NCI-H146 (cell line): ENCODE data around the gene RRAS2.
A peak's percentile ranks its signal among the peaks of the same experiment; 100 is the strongest.
"Not testable (repeated sequence)": the region's sequence is repeated elsewhere in the genome, so short reads cannot be mapped to it uniquely, and the experiment has no call there.

Source experiments
- DNase-seq: peaks from one replicate; lab custom pipeline; 2025; lab: John Stamatoyannopoulos, UW

RRAS2 gene

GRCh38 chr11:14358729-14359439 is at the start of gene RRAS2:
RRAS2 (minus strand) TSS chr11:14359183; CDS start chr11:14358870, 313 bp downstream.
- DNase-seq = peak; percentile 20

DNA sequence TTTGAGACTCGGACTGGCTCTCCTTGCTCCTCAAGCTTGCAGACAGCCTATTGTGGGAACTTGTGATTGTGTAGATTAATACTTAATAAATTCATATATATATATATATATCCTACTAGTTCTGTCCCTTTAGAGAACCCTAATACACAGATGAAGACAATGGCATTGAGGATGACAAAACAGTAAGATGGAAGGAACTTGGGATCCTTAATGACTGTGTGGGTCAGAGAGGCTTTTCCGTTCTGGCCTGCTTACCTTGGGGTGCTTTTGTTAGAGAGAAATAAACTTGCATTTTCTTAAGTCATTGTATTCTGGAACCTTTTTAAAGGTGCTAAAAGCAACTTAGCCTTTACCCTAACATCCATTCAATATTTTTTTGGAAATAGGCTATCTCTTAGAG is 49.6 kb upstream of the RRAS2 start:
- no peak for DNase-seq

- DNase-seq = not testable (repeated sequence)
These were observed 47.1 kb upstream of the RRAS2 start for GRCh38 chr11:14406116-14406515.

DNA sequence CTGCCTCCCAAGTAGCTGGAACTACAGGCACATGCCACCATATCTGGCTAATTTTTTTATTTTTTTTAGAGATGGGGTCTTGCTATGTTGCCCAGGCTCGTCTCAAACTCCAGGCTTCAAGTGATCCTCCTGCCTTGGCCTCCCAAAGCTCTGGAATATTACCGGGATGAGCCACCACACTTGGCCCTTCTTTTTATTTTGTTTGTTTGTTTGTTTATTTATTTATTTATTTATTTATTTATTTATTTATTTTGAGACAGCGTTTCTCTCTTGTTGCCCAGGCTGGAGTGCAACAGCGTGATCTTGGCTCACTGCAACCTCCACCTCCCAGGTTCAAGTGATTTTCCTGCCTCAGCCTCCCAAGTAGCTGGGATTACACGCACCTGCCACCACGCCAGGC is 44.5 kb upstream of the RRAS2 start:
- not testable (repeated sequence) for DNase-seq

DNA sequence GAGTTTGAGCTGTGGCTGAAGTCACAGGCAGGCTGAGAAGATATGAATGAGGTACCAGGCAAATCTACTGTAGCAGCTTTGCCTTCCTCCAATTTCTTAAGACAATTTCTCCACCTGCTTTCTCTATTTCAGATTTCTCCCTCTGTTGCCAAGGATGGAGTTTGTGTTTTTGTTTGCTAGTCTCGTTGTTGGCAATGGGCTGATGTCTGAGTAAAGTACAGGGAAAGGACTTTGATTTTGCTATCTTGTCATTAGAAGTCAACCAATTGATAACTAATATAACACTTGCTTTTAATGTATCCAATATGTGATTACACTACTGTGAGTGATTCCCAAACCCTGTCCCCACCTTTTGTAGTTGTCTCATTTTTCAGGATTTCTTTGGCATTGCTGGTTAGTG is 40.1 kb upstream of the RRAS2 start:
- no peak for DNase-seq

- no peak for DNase-seq
These were observed 37.3 kb upstream of the RRAS2 start for GRCh38 chr11:14396273-14396672.

DNA sequence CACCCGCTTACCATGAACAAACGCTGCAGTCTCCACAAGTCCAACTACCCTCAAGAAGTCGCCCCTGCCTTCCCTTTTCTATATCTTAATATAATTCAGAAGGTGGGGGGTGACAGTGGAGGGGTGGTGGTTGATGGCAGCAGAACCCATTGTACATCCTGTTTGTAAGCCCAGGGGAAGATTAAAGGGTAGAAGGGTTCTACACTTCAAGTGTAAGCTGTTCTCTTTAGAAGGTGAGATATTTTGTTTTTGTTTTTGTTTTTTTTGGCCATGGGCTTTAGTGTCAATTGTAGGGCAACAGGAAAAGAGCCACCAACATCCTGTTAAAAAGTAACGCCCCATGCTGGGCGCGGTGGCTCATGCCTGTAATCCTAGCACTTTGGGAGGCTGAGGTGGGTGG is 34.9 kb upstream of the RRAS2 start:
- no peak for DNase-seq

- no peak for DNase-seq
These were observed 34.1 kb upstream of the RRAS2 start for GRCh38 chr11:14393129-14393528.

- DNase-seq = no peak
These were observed 31.7 kb upstream of the RRAS2 start for GRCh38 chr11:14390669-14391068.

DNA sequence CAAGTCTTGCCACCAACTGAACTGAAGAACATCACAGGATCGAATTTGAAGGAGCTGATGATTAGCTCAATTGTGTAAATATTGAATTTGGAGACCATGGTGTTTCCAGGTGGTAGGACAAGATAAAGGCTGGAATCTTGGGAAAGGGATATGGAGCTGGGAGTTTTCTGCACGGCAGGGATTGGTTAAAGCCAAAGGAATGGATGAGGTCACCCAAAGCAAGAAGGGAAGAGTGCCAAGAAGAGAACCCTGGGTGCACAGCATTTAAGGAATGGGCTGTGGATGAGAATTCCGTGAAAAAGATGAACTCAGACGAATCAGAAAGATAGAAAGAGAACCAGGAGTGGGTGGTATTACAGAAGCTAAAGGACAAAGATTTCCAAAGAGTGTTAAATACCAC is 29.4 kb upstream of the RRAS2 start:
- DNase-seq = no peak

- peak; percentile 35 for DNase-seq
These were observed 28.0 kb upstream of the RRAS2 start for GRCh38 chr11:14386895-14387480.

- DNase-seq = no peak
These were observed 27.1 kb upstream of the RRAS2 start for GRCh38 chr11:14386081-14386480.

DNA sequence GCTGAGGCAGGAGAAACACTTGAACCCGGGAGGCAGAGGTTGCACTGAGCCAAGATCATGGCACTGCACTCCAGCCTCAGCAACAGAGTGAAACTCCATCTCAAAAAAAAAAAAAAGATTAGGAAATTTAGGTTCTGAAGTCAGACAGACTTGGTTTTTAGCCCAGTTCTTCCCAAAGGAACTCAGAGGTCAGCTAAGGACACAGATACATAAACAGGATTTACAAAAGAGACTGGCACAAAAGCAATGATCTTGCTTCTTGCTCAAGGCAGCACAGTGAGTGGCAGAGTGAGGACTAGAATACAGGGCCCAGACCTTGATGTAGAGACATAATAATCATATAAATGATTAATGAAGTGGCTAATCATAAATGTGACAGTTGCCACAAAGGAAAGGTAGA is 25.4 kb upstream of the RRAS2 start:
- DNase-seq = no peak

- DNase-seq = no peak
These were observed 23.0 kb upstream of the RRAS2 start for GRCh38 chr11:14381968-14382367.

DNA sequence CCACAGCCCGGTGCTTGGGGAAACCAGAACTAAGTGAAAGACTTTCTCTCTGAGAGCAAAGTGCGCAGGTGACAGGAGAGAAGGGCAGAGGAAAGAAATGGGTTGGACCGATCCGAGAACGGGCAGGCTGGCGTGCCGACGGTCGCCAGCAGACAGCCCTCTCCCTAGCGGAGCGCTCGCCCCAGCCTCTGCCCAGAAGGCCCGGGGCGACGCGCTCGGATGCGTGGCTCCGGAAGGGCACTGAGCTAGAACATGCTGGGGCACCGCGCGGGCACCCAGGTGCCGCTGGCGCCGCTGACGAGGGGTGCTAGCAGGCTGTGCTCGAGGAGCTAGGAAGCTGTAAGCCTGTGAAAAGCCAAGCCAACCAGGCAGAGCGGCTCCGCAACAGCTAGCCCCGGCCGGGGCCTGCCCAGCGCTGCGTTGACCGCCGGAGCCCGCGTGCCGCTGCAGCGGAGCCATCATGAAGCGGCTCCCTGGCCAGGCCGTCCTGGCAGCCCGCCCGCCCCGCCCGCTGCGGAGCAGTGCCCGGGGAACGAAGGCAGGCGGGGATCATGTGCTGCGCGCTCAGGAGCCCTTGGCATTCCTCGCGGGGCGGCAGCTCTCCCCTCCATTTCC is 22.1 kb upstream of the RRAS2 start:
- peak; percentile 16 for DNase-seq

DNA sequence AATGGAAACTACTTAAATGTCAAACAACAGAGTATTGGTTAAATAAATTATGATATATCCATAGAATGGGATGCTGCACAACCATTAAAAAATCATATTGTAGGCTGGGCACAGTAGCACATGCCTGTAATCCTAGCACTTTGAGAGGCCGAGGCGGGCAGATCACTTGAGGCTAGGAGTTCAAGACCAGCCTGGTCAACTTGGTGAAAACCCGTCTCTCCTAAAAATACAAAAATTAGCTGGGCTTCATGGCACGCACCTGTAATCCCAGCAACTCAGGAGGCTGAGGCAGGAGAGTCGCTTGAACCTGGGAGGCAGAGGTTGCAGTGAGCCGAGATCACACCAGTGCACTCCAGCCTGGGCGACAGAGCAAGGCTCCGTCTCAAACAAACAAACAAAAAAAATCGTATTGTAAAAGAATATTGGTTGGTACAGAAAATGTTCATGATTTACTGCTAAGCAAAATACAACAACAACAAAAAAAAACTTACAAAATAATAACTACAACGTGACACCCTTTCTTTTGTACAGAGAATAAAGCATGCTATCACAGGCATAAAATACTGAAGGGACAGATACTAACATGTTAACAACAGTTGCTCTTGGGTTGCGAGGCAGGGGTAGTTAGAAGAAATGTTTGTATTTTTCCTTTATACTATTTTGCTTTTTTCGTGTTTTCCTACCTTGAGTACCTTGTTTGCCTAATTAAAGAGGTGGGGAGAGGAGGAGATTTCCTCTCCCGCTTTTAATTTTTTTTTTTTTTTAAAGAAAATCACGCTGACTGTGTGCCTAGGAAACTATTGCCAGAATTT is 21.3 kb upstream of the RRAS2 start:
- DNase-seq = no peak

- DNase-seq = no peak
These were observed 19.2 kb upstream of the RRAS2 start for GRCh38 chr11:14378171-14378570.

- DNase-seq = no peak
These were observed 17.9 kb upstream of the RRAS2 start for GRCh38 chr11:14376920-14377319.

- DNase-seq = no peak
These were observed 16.2 kb upstream of the RRAS2 start for GRCh38 chr11:14374922-14375830.

GRCh38 chr11:14373941-14374646 is 15.1 kb upstream of the RRAS2 start:
- DNase-seq = no peak

DNA sequence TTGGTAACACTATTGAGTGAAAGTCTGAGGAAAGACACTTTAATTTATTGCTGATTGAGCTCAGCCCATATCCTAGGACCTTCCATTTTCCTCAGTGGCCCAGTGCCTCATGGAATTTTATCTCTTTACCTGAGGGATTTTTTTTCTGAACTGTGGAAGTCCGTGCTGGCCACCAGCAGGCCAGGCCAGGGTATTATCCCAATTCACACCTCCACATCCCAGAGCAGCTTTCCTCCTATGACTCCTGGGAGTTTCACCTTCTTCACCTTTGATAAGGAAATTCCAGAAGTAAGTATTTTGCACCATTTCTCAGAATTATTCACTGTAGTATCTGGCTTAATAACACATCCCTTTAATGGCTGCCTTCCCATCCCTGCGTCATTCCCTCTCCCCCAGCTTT is 13.0 kb upstream of the RRAS2 start:
- DNase-seq = no peak
